ENCODE measurements around the gene G2E3. TPM values are rescaled to one million over a fixed set of nuclear protein-coding genes. Genes with fewer than 3 reads are reported as not detected.

G2E3 gene
- total RNA-seq, 1 donor from 2014 or later, result 135 TPM

DNA sequence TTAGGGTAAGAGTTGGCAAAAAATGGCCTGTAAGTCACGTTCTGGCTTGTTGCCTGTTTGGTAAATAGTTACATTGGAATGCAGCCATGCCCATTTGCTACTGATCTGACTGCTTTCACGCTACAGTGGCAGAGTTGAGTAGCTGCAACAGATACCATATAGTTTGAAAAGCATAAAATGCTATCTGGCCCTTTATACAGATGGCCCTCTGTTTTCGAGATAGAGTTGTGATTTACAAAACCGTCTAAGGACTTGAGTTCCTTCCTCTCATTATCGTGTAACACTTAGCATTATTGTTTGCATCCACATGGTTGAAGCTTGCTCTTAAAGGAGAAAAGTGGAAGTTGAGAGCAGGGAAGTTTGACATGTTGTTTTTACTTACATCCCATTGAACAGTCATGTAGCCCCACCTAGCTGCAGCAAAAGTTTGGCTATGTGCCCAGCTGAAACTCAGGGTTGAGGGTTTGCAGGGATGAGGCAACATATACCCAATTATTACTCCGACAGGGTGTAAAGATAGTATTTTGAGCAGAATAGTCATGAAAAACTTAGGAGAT, 51.9 kb downstream of the G2E3 start:
- Histone ChIP-seq H3K27ac (no peak overlapping the region), H3K4me3 (no peak overlapping the region), H3K9me3 (ENCODE audit: low read depth) (no peaks in the 10 kb centered on the region), H3K27me3 (no peaks in the 10 kb centered on the region), H4K20me1 (ENCODE audit: low read depth) (no peaks in the 10 kb centered on the region), H3K36me3 (peaks cover 35% of the 10 kb centered on the region), H3K9ac (no peak overlapping the region), H3K79me2 (ENCODE audit: low read depth) (no peaks in the 10 kb centered on the region), H3K4me1 (no peaks in the 10 kb centered on the region), H3K4me2 (no peak overlapping the region), H3F3A (ENCODE audit: low read depth) (peaks cover 10% of the 10 kb centered on the region), H2AFZ (replicated peaks) (no peak overlapping the region)
- Mint-ChIP-seq H3K36me3 (peaks cover 11% of the 10 kb centered on the region), H3K9me3 (no peaks in the 10 kb centered on the region), H3K27me3 (ENCODE audit: insufficient read depth, low read depth) (no peaks in the 10 kb centered on the region), H3K27ac (peak overlapping the region; percentile 31), H3K4me3 (no peak overlapping the region), H3K4me1 (no peaks in the 10 kb centered on the region)
- DNase-seq (ENCODE audit: low spot score), result no peak
- TF ChIP-seq, protein P1, sequence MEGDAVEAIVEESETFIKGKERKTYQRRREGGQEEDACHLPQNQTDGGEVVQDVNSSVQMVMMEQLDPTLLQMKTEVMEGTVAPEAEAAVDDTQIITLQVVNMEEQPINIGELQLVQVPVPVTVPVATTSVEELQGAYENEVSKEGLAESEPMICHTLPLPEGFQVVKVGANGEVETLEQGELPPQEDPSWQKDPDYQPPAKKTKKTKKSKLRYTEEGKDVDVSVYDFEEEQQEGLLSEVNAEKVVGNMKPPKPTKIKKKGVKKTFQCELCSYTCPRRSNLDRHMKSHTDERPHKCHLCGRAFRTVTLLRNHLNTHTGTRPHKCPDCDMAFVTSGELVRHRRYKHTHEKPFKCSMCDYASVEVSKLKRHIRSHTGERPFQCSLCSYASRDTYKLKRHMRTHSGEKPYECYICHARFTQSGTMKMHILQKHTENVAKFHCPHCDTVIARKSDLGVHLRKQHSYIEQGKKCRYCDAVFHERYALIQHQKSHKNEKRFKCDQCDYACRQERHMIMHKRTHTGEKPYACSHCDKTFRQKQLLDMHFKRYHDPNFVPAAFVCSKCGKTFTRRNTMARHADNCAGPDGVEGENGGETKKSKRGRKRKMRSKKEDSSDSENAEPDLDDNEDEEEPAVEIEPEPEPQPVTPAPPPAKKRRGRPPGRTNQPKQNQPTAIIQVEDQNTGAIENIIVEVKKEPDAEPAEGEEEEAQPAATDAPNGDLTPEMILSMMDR (IDR thresholded peaks at IDR 0.05), result peak; percentile 8
- TF ChIP-seq EZH2phosphoT487 (IDR thresholded peaks at IDR 0.05), result no peak
- TF ChIP-seq EZH2 (IDR thresholded peaks at IDR 0.05), result no peak

DNA sequence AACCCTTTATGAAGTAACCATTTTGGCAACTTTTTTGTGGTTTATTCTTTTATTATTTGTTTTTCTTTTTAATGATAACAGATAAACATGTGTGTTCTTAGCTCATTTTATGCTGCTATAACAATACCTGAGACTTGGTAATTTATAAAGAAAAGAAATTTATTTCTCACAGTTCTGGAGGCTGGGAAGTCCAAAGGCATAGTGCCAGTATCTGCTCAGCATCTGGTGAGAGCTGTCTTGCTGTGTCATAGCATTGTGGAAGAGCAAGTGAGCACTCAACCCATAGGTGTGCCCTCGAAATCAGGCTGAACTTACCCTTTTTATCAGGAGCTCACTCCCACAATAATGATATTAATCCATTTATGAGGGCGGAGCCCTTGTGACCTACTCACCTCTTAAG, 55.2 kb downstream of the G2E3 start:
- no peak overlapping the region for H3K4me2 ChIP-seq
- Mint-ChIP-seq H3K36me3 (peaks cover 15% of the 10 kb centered on the region), H3K9me3 (no peaks in the 10 kb centered on the region), H3K4me1 (no peaks in the 10 kb centered on the region), H3K27me3 (ENCODE audit: insufficient read depth, low read depth) (no peaks in the 10 kb centered on the region), H3K4me3 (no peak overlapping the region), H3K27ac (no peak overlapping the region)
- H3K27me3 ChIP-seq, result no peaks in the 10 kb centered on the region
- H2AFZ ChIP-seq (replicated peaks), result no peak overlapping the region
- H3K9me3 ChIP-seq (ENCODE audit: low read depth), result no peaks in the 10 kb centered on the region
- TF ChIP-seq EZH2phosphoT487 (IDR thresholded peaks at IDR 0.05) (no peak), EZH2 (IDR thresholded peaks at IDR 0.05) (no peak)
- TF ChIP-seq, protein P1 (IDR thresholded peaks at IDR 0.05), result no peak
- H3K36me3 ChIP-seq, result peaks cover 43% of the 10 kb centered on the region
- DNase-seq (ENCODE audit: low spot score), result no peak
- no peak overlapping the region for H3K27ac ChIP-seq
- H3K4me1 ChIP-seq, result no peaks in the 10 kb centered on the region
- no peaks in the 10 kb centered on the region for H3K79me2 ChIP-seq (ENCODE audit: low read depth)
- H4K20me1 ChIP-seq (ENCODE audit: low read depth), result no peaks in the 10 kb centered on the region
- H3F3A ChIP-seq (ENCODE audit: low read depth), result peaks cover 36% of the 10 kb centered on the region
- no peak overlapping the region for H3K4me3 ChIP-seq
- no peak overlapping the region for H3K9ac ChIP-seq

DNA sequence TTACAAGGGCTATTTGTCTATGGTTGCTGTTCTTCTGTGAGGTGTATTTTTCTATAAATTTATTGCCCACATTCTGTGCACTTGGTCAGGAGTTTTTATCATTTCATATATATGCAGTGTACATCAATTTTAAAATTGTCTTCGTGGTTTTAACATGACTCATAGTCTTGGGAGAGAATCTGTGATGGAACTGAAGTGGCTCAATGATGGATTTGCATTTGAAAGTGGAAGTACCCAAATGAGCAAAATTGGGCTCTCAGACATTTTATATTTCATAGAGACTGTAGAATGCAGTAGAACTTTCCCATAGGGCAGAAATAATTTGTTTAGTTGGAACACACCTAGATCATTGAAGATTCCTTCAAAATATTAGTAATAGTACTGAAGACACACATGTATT, 61.2 kb downstream of the G2E3 start:
- H3K27me3 ChIP-seq, result no peaks in the 10 kb centered on the region
- no peak overlapping the region for H3K4me3 ChIP-seq
- TF ChIP-seq EZH2phosphoT487 (IDR thresholded peaks at IDR 0.05) (no peak), EZH2 (IDR thresholded peaks at IDR 0.05) (no peak)
- TF ChIP-seq, protein P1 (IDR thresholded peaks at IDR 0.05), result no peak
- peaks cover 19% of the 10 kb centered on the region for H3K36me3 ChIP-seq
- no peak overlapping the region for H3K9ac ChIP-seq
- peaks cover 14% of the 10 kb centered on the region for H3K4me1 ChIP-seq
- Mint-ChIP-seq H3K4me1 (peaks cover 19% of the 10 kb centered on the region), H3K4me3 (peak overlapping the region; percentile 46), H3K27ac (no peak overlapping the region), H3K9me3 (no peaks in the 10 kb centered on the region), H3K27me3 (ENCODE audit: insufficient read depth, low read depth) (no peaks in the 10 kb centered on the region), H3K36me3 (peaks cover 13% of the 10 kb centered on the region)
- H3F3A ChIP-seq (ENCODE audit: low read depth), result peaks cover 61% of the 10 kb centered on the region
- H3K27ac ChIP-seq, result no peak overlapping the region
- H3K4me2 ChIP-seq, result no peak overlapping the region
- DNase-seq (ENCODE audit: low spot score), result no peak
- H4K20me1 ChIP-seq (ENCODE audit: low read depth), result peaks cover 14% of the 10 kb centered on the region
- H3K79me2 ChIP-seq (ENCODE audit: low read depth), result peaks cover 31% of the 10 kb centered on the region
- H2AFZ ChIP-seq (replicated peaks), result no peak overlapping the region
- H3K9me3 ChIP-seq (ENCODE audit: low read depth), result no peaks in the 10 kb centered on the region

All from neural progenitor cell (in vitro differentiated cells).